H9 (cell line): Measurements from ENCODE around the gene RIT2. TPM values are rescaled to one million over a fixed set of nuclear protein-coding genes. Genes with fewer than 3 reads are reported as not detected.

Source experiments
- DNase-seq: peaks from one replicate; pipeline ENCODE4 v3.0.0-alpha.2; 2017
- H2AFZ ChIP-seq: one replicate; pipeline ENCODE4 v1.6.1; 2013; ENCODE audit warnings: mild to moderate bottlenecking, low read length, control low read depth, moderate library complexity
- H2AK5ac ChIP-seq: 2 replicates; pipeline ENCODE4 v1.6.1; 2013; ENCODE audit warnings: low read length, control low read depth, mixed read lengths; ENCODE audit not compliant: insufficient read length
- H2BK120ac ChIP-seq: one replicate; pipeline ENCODE4 v1.6.1; 2013; ENCODE audit warnings: low read depth, mild to moderate bottlenecking, low read length, control low read depth, inconsistent platforms; ENCODE audit not compliant: poor library complexity, severe bottlenecking
- H2BK12ac ChIP-seq: 2 replicates; pipeline ENCODE4 v1.6.1; 2013; ENCODE audit warnings: low read length, control low read depth, mixed read lengths, low read depth; ENCODE audit not compliant: insufficient read length
- H2BK15ac ChIP-seq: 2 replicates; pipeline ENCODE4 v1.6.1; 2013; ENCODE audit warnings: low read depth, low read length, control low read depth
- H2BK20ac ChIP-seq: one replicate; pipeline ENCODE4 v1.6.1; 2013; ENCODE audit warnings: low read depth, mild to moderate bottlenecking, low read length, control low read depth, inconsistent platforms; ENCODE audit not compliant: poor library complexity, severe bottlenecking
- H2BK5ac ChIP-seq: 2 replicates; pipeline ENCODE4 v1.6.1; 2013; ENCODE audit warnings: low read length, control low read depth, mixed read lengths; ENCODE audit not compliant: insufficient read length
- H3K14ac ChIP-seq: 2 replicates; pipeline ENCODE4 v1.6.1; 2013; ENCODE audit warnings: low read length, control low read depth; ENCODE audit not compliant: insufficient read depth
- H3K18ac ChIP-seq: 2 replicates; pipeline ENCODE4 v1.6.1; 2013; ENCODE audit warnings: low read depth, mild to moderate bottlenecking, mixed read lengths, low read length, control low read depth; ENCODE audit not compliant: insufficient read length
- H3K23ac ChIP-seq: 2 replicates; pipeline ENCODE4 v1.6.1; 2013; ENCODE audit warnings: low read length, control low read depth, mixed read lengths, low read depth; ENCODE audit not compliant: insufficient read length
- H3K23me2 ChIP-seq: 2 replicates; pipeline ENCODE4 v1.6.1; 2013; ENCODE audit warnings: low read depth, mild to moderate bottlenecking, mixed read lengths, low read length, control low read depth; ENCODE audit not compliant: insufficient read length, poor library complexity, severe bottlenecking
- H3K27ac ChIP-seq: 2 replicates; pipeline ENCODE4 v1.5.1; 2013; ENCODE audit warnings: low read length, control low read depth, mixed read lengths, low read depth; ENCODE audit not compliant: insufficient read length
- H3K27me3 ChIP-seq: 2 replicates; pipeline ENCODE4 v1.6.1; 2013; ENCODE audit warnings: low read length, control low read depth, inconsistent platforms; ENCODE audit not compliant: insufficient read depth
- H3K4ac ChIP-seq: 2 replicates; pipeline ENCODE4 v1.6.1; 2013; ENCODE audit warnings: low read depth, mild to moderate bottlenecking, control low read depth, inconsistent platforms, low read length, moderate library complexity
- H3K4me1 ChIP-seq: 2 replicates; pipeline ENCODE4 v1.6.1; 2013; ENCODE audit warnings: low read length, control low read depth, inconsistent platforms; ENCODE audit not compliant: insufficient read depth
- H3K4me2 ChIP-seq: 2 replicates; pipeline ENCODE4 v1.6.1; 2013; ENCODE audit warnings: low read length, control low read depth, mixed read lengths; ENCODE audit not compliant: insufficient read length, insufficient read depth
- H3K56ac ChIP-seq: 2 replicates; pipeline ENCODE4 v1.6.1; 2013; ENCODE audit warnings: low read depth, mild to moderate bottlenecking, mixed read lengths, low read length, control low read depth; ENCODE audit not compliant: insufficient read length
- H3K79me1 ChIP-seq: 2 replicates; pipeline ENCODE4 v1.6.1; 2013; ENCODE audit warnings: low read depth, mild to moderate bottlenecking, moderate library complexity, low read length, control low read depth, inconsistent platforms; ENCODE audit not compliant: insufficient read depth, poor library complexity, severe bottlenecking
- H3K79me2 ChIP-seq: 2 replicates; pipeline ENCODE4 v1.6.1; 2013; ENCODE audit warnings: low read length, control low read depth, inconsistent platforms; ENCODE audit not compliant: insufficient read depth
- H3K9ac ChIP-seq: 2 replicates; pipeline ENCODE4 v1.6.1; 2013; ENCODE audit warnings: low read length, control low read depth, mixed read lengths; ENCODE audit not compliant: insufficient read length; ENCODE audit errors: extremely low read depth
- H3K9me3 ChIP-seq: one replicate; pipeline ENCODE4 v1.6.1; 2013; ENCODE audit warnings: low read depth, low read length, inconsistent platforms; ENCODE audit not compliant: control insufficient read depth
- H3T11ph ChIP-seq: one replicate; pipeline ENCODE4 v1.6.1; 2013; ENCODE audit warnings: mild to moderate bottlenecking, low read length, control low read depth, inconsistent platforms
- H4K20me1 ChIP-seq: one replicate; pipeline ENCODE4 v1.6.1; 2013; ENCODE audit not compliant: control insufficient read depth, insufficient read length, insufficient read depth
- H4K5ac ChIP-seq: 2 replicates; pipeline ENCODE4 v1.6.1; 2013; ENCODE audit warnings: low read depth, mild to moderate bottlenecking, mixed read lengths, low read length, control low read depth; ENCODE audit not compliant: insufficient read length
- H4K8ac ChIP-seq: replicated peaks from 2 replicates; pipeline ENCODE4 v1.6.1; 2013; ENCODE audit warnings: low read length, control low read depth, mixed read lengths, low read depth; ENCODE audit not compliant: insufficient read length
- H4K91ac ChIP-seq: 2 replicates; pipeline ENCODE4 v1.6.1; 2013; ENCODE audit warnings: low read depth, mild to moderate bottlenecking, moderate library complexity, mixed read lengths, low read length, control low read depth; ENCODE audit not compliant: insufficient read length
- H3K27ac Mint-ChIP-seq, 3 experiments: 2 replicates in 2 of 3; 3 replicates in 1 of 3; pipeline ENCODE4 v1.8.0; 2020 to 2021; ENCODE audit warnings: mixed read lengths in 3 of 3, mild to moderate bottlenecking in 1 of 3, moderate library complexity in 1 of 3
- H3K27me3 Mint-ChIP-seq: 2 replicates; pipeline ENCODE4 v1.8.0; 2021; ENCODE audit warnings: low read depth, mild to moderate bottlenecking, moderate library complexity, mixed read lengths
- H3K36me3 Mint-ChIP-seq, 3 experiments: 2 replicates in 2 of 3; 3 replicates in 1 of 3; pipeline ENCODE4 v1.8.0; 2020 to 2021; ENCODE audit warnings: low read depth in 3 of 3, mixed read lengths in 3 of 3; ENCODE audit not compliant: insufficient read depth in 1 of 3
- H3K4me1 Mint-ChIP-seq, 2 experiments: 2 replicates each; pipeline ENCODE4 v1.8.0; 2020; ENCODE audit warnings: mixed read lengths in 2 of 2
- H3K4me3 Mint-ChIP-seq, 2 experiments: 2 replicates in 1 of 2; 3 replicates in 1 of 2; pipeline ENCODE4 v1.8.0; 2020 to 2021; ENCODE audit warnings: mild to moderate bottlenecking in 2 of 2, mixed read lengths in 2 of 2, moderate library complexity in 1 of 2
- H3K9me3 Mint-ChIP-seq, 2 experiments: 2 replicates in 1 of 2; 3 replicates in 1 of 2; pipeline ENCODE4 v1.8.0; 2020; ENCODE audit warnings: mild to moderate bottlenecking in 2 of 2, mixed read lengths in 2 of 2, moderate library complexity in 1 of 2
- WGBS: extraction: QIAGEN DNeasy Blood & Tissue Kit; methylation state at CpG from one replicate; pipeline ENCODE4 v1.1.7; 2013; ENCODE audit warnings: missing lambda C conversion rate, low lambda C conversion rate, mixed read lengths; ENCODE audit not compliant: insufficient read length; ENCODE audit errors: extremely low coverage; 5-methylcytosine and 5-hydroxymethylcytosine counted together
- total RNA-seq: library from RNA; stranded (reverse); gene quantifications from 2 replicates; pipeline ENCODE4 v1.2.1, GENCODE V29; 2021
- TF ChIP-seq, protein P1 (sequence below): fragments of 200-600 bp; sonication (generic); conservative IDR thresholded peaks from 3 replicates; pipeline ENCODE4 v1.8.0; 2021; ENCODE audit warnings: antibody characterized with exemption, mild to moderate bottlenecking

The RIT2 gene
- total RNA-seq, 1 experiment from 2014 or later = 1.2 TPM

DNA sequence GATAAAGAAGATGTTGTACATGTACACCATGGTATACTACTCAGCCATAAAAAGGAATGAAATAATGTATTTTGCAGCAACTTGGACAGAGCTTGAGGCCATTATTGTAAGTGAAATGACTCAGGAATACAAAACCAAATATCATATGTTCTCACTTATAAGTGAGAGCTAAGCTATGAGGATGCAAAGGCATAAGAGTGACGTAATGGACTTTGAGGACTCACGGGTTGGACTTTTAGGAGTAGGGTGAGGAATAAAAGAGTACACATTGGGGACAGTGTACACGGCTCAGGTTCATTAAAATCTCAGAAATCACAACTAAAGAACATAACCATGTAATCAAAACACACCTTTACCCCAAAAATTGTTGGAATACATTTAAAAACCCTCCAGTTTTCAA, 206.4 kb downstream of the RIT2 start:
- H2BK12ac ChIP-seq = no peak overlapping the region
- WGBS = no CpG with 5 or more reads among the region's 3 CpGs
- no peak overlapping the region for H4K91ac ChIP-seq
- H3K14ac ChIP-seq = no peak overlapping the region
- no peak overlapping the region for H3K27ac Mint-ChIP-seq
- no peak overlapping the region for H3K9ac ChIP-seq
- H3K9me3 ChIP-seq = no peaks in the 10 kb centered on the region
- no peaks in the 10 kb centered on the region for H3K27me3 Mint-ChIP-seq
- H3K9me3 Mint-ChIP-seq = no peaks in the 10 kb centered on the region
- H2BK120ac ChIP-seq = no peak overlapping the region
- H3K79me2 ChIP-seq = no peaks in the 10 kb centered on the region
- no peak overlapping the region for H2AK5ac ChIP-seq
- H3K4me3 Mint-ChIP-seq = no peak overlapping the region
- no peak overlapping the region for H4K8ac ChIP-seq
- DNase-seq = no peak
- H3K23me2 ChIP-seq = no peaks in the 10 kb centered on the region
- no peak overlapping the region for H2BK5ac ChIP-seq
- H2AFZ ChIP-seq = no peak overlapping the region
- H3K27me3 ChIP-seq = no peaks in the 10 kb centered on the region
- no peak overlapping the region for H3K56ac ChIP-seq
- no peak overlapping the region for H4K5ac ChIP-seq
- H3K27ac ChIP-seq = no peak overlapping the region
- TF ChIP-seq, protein P1, sequence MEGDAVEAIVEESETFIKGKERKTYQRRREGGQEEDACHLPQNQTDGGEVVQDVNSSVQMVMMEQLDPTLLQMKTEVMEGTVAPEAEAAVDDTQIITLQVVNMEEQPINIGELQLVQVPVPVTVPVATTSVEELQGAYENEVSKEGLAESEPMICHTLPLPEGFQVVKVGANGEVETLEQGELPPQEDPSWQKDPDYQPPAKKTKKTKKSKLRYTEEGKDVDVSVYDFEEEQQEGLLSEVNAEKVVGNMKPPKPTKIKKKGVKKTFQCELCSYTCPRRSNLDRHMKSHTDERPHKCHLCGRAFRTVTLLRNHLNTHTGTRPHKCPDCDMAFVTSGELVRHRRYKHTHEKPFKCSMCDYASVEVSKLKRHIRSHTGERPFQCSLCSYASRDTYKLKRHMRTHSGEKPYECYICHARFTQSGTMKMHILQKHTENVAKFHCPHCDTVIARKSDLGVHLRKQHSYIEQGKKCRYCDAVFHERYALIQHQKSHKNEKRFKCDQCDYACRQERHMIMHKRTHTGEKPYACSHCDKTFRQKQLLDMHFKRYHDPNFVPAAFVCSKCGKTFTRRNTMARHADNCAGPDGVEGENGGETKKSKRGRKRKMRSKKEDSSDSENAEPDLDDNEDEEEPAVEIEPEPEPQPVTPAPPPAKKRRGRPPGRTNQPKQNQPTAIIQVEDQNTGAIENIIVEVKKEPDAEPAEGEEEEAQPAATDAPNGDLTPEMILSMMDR = no peak
- H2BK20ac ChIP-seq = no peak overlapping the region
- H3K18ac ChIP-seq = no peak overlapping the region
- H3T11ph ChIP-seq = no peak overlapping the region
- no peaks in the 10 kb centered on the region for H3K79me1 ChIP-seq
- no peaks in the 10 kb centered on the region for H3K4me1 Mint-ChIP-seq
- H3K23ac ChIP-seq = no peak overlapping the region
- H3K36me3 Mint-ChIP-seq = no peaks in the 10 kb centered on the region
- H3K4me2 ChIP-seq = no peak overlapping the region
- H3K4me1 ChIP-seq = no peaks in the 10 kb centered on the region
- no peak overlapping the region for H3K4ac ChIP-seq
- H2BK15ac ChIP-seq = no peak overlapping the region
- H4K20me1 ChIP-seq = no peaks in the 10 kb centered on the region
